GM18861 (cell line): ENCODE measurements around the gene PEX14.
"Not testable (repeated sequence)": the region's sequence is repeated elsewhere in the genome, so short reads cannot be mapped to it uniquely, and the experiment has no call there.

ENCODE experiments used
- ATAC-seq: cut with Tn5 transposase; IDR thresholded peaks from one replicate; pipeline ENCODE4 v1.9.1; 2021; ENCODE audit not compliant: unreplicated experiment

PEX14 gene

GRCh38 chr1:10494418-10494753 lies 19.6 kb downstream of the PEX14 start:
- ATAC-seq = no peak

DNA sequence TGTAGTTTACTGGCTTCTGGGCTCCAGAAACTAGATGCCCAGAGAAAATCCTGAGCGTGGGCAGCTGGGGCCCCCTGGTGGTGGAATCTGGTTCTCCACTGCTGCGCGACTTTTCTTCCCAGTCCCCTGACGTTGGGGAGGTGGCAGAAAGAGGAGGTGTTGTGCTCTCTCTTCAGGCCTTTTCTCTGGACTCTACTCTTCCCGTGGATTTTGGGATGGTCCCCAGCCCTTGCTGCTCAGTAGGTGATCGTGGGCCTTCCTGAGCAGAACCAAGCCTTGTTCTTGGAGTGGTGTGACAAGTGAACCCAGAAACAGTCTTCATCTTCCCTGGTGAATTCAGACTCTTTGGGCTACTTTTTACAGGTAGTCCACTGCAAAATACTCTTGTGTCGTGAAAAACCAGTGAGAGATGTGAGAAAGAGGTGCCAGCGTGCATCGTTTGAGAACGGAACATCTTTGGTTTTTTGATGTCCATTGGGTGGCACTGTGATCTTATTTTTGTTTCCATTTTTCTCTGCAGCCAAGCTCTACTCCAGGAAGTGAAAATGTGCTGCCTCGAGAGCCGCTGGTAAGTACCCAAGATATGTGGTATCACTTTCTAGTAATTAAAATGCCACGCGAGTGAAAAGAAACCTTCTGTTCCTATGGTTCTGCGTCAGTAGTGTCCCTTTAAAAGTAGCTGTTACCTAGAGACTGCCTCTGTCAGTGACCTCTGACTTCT lies 20.2 kb downstream of the PEX14 start:
- peak; percentile 81 for ATAC-seq

GRCh38 chr1:10495475-10495817 lies 20.7 kb downstream of the PEX14 start:
- ATAC-seq = no peak

- ATAC-seq = no peak
Measured at GRCh38 chr1:10495952-10496351, 21.2 kb downstream of the PEX14 start.

GRCh38 chr1:10497109-10497508 lies 22.4 kb downstream of the PEX14 start:
- ATAC-seq = no peak

GRCh38 chr1:10498231-10498630 lies 23.5 kb downstream of the PEX14 start:
- ATAC-seq = no peak

GRCh38 chr1:10502206-10502605 lies 27.5 kb downstream of the PEX14 start:
- no peak for ATAC-seq

- ATAC-seq = no peak
Measured at GRCh38 chr1:10504249-10504648, 29.5 kb downstream of the PEX14 start.

- ATAC-seq = not testable (repeated sequence)
Measured at GRCh38 chr1:10506046-10506676, 31.4 kb downstream of the PEX14 start.

GRCh38 chr1:10506677-10507047 lies 31.9 kb downstream of the PEX14 start:
- ATAC-seq = no peak

DNA sequence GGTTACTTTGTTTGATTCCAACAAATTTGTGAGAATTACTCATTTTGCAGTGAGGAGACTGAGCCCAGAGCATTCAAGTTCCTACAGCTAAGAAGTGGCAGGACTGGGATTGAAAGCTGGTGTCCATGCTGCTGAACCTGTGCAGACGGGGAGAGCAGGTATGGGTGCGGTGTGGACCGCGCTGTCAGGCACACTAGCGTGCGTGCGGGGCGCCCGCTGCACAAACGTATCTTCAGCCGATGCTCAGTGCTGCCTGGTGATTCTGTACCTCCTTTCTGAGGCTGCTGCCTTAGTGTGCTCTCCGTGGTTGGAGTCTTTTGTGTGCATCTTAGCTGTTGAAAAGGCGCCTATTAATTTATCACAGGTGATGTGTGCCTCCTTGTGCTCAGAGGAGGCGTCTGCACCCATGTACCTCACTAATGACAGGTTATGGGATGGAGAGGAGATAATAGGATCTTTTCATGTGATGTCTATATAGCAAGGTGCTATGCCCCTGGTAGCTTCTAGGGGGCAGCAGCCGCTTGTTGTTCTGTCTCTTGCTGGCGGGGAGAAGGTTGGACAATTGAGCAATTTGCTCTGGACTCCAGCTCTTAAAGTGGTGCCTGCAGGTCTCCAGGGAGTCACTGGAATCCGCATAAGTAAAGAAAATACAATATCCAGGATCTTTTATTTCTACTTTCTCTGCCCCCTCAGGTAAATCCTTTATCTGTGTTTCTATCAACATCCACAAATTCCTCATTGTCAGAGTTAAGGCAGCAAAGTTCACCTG lies 32.5 kb downstream of the PEX14 start:
- peak; percentile 41 for ATAC-seq

- no peak for ATAC-seq
Measured at GRCh38 chr1:10508511-10508951, 33.8 kb downstream of the PEX14 start.

GRCh38 chr1:10509809-10510509 lies 35.2 kb downstream of the PEX14 start:
- ATAC-seq = no peak

- ATAC-seq = peak; percentile 78
Measured at GRCh38 chr1:10510520-10511493, 36.1 kb downstream of the PEX14 start.

DNA sequence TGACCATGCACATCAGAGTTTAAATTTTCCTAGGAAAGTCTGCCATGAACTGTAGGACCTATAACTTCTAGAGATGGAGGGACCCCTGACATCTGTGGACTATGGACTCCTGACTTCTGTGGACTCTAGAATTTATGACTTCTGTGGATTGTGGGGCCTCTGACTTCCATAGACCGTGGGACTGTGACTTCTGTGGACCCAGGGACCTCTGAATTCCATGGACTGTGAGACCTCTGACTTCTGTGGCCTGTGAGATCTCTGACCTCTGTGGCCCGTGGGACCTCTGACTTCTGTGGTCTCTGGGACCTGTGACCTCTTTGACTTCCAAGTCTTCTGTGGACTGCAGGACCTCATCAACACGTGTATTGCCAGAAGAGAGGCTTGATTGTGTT lies 36.7 kb downstream of the PEX14 start:
- no peak for ATAC-seq

GRCh38 chr1:10513199-10513598 lies 38.4 kb downstream of the PEX14 start:
- ATAC-seq = no peak

- no peak for ATAC-seq
Measured at GRCh38 chr1:10514490-10515235, 39.9 kb downstream of the PEX14 start.

- ATAC-seq = no peak
Measured at GRCh38 chr1:10515301-10515975, 40.7 kb downstream of the PEX14 start.
